Endometrium (tissue), 2 donors: Measurements from ENCODE around the gene TWIST2.
A peak's percentile ranks its signal among the peaks of the same experiment; 100 is the strongest.

Experiments used
- FAIRE-seq: peaks from 2 replicates; lab custom pipeline; 2012; peaks lifted over from hg19 to GRCh38; lab: Jason Lieb, UNC
- donor health status: control.
- donor health status: control.

Gene TWIST2

DNA sequence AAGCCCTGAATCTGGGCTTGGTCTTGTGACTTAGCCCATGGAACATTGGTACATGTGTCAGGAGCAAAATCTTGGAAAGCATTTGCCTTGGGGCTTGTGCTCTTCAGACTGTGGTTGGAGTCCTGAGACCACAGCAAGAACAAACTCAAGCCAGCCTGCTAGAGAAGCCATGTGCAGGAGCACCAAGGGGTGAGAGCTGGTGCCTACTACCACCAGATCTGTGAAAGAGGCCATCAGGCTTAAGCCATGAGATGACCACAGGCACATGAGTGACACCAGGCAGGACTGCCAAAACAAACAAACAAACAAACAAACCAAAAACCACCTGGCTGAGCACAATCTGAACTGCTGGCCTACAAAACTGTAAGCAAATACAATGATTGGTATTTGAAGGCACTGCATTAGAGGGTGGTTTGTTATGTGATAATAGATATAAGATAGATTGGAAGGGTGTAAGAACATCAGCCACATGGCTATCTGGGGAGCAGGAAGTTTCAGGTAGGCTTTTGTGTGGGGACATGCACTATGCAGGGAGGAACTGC lies 9.0 kb upstream of the TWIST2 start:
- no peak for FAIRE-seq

DNA sequence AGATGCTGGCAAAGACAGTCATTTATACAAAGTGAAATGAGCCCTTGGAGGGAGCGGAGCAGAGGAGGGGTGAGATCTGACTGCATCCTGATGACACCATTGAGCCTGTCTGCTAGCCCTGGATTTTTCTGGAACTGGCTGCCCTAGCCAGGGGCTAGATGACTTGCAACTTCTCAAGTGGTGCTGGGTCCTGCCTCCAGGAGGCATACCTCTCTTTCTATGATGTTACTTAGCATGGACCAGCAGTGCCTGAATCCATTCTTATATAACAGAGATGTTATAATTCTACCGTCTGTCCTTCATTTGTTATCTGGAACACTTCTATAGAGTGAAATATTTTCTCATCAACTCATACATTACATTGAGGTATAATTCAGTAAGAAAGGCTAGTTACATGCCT lies 8.5 kb upstream of the TWIST2 start:
- FAIRE-seq: no peak

GRCh38 chr2:238841542-238842164 lies 6.2 kb upstream of the TWIST2 start:
- FAIRE-seq: no peak

DNA sequence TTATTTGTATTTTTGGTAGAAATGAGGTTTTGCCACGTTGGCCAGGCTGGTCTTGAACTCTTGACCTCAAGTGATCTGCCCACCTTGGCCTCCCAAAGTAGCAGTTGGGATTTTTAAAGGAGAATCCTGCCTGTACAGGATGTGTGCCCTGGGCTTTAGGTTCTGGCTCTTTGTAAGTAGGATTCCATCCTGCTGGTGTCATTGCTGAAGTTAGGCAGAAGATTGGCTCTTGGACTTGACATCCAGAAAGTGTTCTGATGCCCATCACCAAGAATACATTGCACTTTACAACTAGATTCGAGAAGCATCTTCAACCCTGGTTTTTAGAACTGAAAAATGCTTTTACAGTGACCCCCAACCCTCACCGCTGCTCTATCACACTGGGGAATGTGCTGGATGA lies 4.4 kb upstream of the TWIST2 start:
- no peak for FAIRE-seq

GRCh38 chr2:238845583-238846377 lies 2.1 kb upstream of the TWIST2 start:
- no peak for FAIRE-seq

DNA sequence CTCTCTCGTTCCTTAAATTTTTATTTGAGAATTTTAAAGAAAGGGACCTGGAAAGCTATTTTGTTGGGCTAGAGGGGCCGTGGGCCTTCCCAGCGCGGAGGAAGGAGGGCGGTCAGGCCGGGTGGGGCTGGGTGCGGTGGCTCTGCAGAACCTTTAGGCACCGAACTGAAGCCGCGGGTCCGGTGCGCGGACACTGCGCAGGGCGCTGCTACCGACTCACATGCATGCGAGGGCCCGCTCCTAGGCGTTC lies 1.6 kb upstream of the TWIST2 start:
- no peak for FAIRE-seq

- FAIRE-seq: no peak
Measured at GRCh38 chr2:238846628-238847418, 1.1 kb upstream of the TWIST2 start.

- FAIRE-seq: no peak
Measured at GRCh38 chr2:238847419-238847801, 475 bp upstream of the TWIST2 start.

GRCh38 chr2:238848691-238848975 lies 748 bp downstream of the TWIST2 start:
- FAIRE-seq: no peak

DNA sequence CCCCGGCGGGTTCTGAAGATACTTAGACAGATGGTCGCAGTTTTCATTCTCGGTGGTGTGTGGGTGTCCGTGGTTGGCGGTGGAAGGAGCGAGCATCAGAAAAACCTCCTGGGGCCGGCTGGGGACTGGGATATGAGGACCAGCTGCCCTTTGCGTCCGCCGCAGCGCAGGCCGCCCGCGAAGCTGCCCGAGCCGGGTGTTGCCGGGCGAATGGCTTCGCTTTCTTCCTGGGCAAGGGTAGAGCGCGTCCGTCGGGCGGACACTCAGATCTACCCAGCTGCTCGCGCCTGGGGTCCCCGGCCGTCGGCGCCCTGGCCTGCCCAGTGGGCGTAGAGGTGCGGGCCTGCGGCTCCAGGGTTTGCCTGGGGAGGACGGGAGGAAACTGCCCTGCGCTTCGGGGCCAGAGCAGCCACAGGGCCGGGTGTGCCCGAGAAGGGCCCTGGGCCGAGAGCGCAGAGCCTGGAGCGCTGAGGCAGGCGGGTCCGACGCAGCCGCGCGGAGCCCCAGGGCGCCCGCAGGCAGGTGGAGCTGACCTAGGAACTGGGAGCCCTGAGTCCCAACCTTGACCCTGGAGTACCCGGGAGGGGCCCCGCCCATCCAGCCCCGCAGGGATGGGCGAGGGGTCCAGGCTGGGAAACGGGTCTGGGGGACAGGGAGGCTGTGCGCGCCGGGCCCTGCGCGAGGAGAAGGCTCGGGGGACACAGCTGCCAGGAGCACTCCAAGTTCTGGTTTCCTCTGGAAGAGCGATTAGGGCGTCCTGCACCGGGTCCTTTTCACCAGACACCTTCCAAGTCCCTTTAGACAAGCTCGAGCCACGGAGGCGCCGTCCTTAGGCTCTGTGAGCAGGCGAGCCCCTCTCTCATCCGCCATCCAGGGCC lies 1.3 kb downstream of the TWIST2 start:
- no peak for FAIRE-seq

DNA sequence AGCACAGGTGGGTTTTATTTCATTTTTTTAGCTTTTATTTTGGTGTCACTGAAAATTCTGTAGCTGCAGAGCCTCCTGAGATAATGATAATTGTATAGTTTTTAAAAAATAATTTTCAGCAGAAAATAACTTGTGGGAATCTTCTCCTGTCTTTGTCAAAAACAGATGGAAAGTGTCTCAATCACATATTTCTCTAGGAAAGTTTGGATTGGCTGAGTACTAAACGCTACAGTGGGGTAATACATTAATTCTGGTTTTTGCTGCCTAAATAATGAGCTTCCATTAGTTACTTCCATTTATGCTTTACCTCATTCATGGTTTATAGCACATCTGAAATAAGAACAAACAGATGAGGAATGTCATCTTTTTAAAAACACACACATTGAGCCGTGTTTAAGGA lies 2.2 kb downstream of the TWIST2 start:
- FAIRE-seq: no peak

DNA sequence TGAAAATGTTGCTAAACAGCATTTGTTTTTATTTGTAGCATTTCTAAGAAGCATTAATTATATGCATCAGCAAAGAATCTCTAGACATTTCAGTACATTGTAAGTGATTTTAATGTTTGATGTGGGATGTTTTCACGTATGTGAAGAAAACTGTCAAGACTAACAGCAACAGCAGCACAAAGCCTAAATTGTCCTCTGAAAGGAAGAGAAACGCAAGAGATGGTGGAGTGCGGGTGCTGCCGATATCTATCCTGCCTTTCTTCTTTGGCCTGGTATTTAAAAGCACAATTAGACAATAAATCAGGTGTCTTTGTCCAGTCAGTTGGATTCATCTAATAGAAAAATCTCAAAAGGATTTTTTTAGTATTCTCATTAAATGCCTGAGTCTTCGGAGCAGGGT lies 3.1 kb downstream of the TWIST2 start:
- no peak for FAIRE-seq

GRCh38 chr2:238851761-238852160 lies 3.9 kb downstream of the TWIST2 start:
- FAIRE-seq: no peak

- peak; percentile 62 for FAIRE-seq
Measured at GRCh38 chr2:238852206-238852869, 4.5 kb downstream of the TWIST2 start.

DNA sequence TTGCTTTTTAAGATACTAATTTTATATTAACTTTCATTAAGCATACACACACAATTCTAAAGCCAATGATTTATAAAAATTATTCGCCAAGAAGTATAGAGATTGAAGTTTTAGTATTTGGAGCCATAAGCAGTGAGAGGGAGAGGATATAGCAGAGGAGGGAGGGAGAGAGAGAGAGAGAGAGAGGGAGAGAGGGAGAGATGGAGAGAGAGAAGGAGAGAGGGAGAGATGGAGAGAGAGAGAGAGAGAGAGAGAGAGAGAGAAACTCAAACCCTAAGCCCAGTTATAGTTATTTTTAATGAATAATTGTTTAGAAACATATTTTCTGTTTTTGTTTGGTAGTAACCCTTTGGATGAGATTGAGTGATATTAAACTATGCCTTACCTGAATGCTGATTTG lies 5.3 kb downstream of the TWIST2 start:
- FAIRE-seq: no peak

DNA sequence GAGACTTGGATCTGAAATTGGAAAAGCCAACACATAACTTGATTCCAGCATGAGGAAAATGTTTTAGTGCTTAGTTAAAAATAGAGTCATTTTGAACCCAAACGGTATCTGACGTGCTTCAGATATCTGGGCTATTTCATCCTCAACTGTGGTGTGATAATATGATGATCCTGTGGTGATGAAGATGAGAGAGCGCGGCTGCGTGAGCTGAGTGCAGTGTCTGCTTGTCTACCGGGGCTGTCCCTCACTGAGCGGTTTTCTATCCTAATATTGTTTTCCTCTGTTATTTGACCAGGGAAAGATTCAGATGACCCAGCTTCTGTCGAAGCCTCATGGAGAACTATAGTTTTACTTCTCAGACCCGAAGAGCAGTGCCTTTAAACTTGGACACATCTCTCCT lies 5.8 kb downstream of the TWIST2 start:
- no peak for FAIRE-seq

- FAIRE-seq: no peak
Measured at GRCh38 chr2:238854246-238854645, 6.4 kb downstream of the TWIST2 start.

DNA sequence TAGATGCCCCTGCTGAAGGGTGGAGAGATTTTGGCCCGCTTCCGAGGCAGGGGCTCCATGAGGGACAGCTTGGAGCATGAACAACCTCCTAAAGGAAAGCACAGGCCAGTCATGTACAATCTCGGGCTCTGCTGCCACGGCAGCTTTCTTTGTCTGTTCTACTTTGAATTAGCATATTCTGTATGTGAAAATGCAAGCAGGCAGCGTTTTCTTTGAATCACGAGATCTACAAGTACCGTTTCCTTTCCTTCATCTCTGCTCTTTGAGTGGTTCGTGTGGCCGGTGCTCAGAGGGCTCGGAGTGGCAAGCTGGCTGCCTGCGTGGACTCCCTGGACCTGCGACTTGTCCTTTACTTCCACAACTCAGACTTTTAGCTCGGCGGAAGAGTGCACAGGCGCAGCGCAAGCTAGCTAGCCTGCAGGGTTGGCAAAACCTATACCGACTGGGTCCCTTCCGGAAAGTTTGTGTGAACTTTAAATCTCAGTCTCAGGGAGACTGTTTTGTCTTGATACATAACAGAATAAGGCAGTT lies 6.9 kb downstream of the TWIST2 start:
- no peak for FAIRE-seq

GRCh38 chr2:238855299-238855698 lies 7.4 kb downstream of the TWIST2 start:
- FAIRE-seq: no peak

DNA sequence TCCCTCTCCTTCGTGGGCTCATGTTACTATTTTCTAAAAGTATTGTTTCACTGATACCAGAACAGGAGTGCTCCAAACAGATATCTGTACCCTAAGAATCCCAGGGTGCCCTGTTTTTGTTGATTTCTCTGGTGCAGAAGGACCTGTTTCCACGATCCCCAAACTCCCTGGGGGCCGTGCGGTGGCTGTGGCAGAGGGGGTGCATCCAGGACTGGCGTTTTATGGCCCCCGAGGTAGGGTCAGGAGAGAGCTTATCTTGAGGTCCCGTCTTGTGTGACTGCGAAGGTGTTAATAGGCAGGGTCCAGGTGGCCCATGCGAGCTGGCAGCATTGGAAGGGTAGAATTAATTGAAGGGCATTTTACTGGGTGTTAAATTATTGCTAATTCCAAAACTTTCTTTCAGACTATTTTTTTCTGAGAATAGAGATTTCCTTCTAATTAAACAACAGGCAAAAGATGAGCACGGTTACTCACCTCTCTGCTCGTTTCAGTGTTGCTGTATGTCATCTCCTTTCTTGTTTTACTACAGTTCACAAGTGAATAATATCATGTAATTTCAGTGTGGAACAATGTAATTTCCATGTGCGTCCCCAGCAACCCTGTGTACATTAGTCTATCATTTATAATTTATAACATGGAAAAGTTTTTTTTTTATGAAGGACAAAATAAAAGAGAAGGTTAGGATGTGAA lies 8.2 kb downstream of the TWIST2 start:
- no peak for FAIRE-seq
